DMS 273 (cell line): ENCODE data around the gene POLE4.

Experiments used
- DNase-seq: peaks from one replicate; lab custom pipeline; 2025; ENCODE audit not compliant: unreplicated experiment; lab: John Stamatoyannopoulos, UW

Gene POLE4

DNA sequence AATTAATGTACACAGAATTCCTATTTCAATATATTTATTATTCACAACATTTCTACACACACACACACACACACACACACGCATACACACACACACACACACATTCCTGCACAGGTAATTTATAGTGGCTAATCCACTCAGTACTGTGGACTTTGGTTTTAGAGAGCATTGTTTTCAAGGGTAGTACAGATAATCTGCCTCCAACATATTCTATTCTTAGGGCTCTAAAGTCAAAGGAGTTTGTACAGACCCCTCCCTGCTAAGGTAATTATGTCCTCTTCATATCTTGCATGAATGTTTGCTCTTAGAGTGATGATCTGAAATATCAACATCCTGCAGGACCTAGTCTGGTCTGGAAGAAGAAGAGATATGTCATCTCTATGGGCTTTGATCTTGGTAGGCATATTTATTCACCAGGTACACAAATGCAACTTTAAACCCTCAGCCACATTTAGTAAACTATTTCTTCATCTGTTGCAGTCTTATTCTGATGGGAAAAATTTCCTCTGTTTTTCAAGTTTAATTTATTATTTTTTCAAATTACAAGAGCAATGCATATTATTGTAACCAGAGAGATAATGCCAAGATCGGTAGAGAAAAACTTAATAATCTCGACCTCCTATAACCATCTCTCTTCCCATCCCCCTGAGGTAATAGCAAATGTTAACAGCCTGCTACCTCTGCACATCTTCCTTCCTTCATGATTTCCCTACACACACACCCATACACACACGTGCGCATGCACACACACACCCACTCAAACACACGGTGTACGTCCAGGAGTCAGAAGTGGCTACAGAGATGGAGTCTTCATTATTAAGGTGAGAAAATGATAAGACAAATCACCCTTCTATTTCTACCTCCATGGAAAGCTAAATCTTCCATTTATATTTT lies 18.3 kb upstream of the POLE4 start:
- no peak for DNase-seq

DNA sequence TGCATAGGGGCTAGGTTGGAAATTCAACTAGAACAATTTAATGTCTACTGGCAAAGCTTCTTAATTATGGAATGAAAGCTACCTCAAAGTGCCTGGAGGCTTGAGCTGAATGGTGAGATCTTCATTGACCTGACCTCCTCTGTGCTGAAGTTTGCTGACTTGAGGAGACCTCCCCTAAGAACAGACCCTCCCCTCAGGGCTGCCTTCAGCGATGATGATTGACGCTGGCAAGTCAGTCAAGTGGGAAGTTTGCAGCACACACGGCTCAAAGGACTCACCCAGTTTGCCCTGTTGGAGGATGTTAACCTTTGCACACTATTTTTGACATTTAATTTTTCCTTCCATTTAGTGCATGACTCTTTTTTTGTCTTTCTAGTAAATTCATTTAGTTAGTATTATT lies 17.2 kb upstream of the POLE4 start:
- no peak for DNase-seq

- no peak for DNase-seq
These were observed 16.2 kb upstream of the POLE4 start for GRCh38 chr2:74942263-74942662.

DNA sequence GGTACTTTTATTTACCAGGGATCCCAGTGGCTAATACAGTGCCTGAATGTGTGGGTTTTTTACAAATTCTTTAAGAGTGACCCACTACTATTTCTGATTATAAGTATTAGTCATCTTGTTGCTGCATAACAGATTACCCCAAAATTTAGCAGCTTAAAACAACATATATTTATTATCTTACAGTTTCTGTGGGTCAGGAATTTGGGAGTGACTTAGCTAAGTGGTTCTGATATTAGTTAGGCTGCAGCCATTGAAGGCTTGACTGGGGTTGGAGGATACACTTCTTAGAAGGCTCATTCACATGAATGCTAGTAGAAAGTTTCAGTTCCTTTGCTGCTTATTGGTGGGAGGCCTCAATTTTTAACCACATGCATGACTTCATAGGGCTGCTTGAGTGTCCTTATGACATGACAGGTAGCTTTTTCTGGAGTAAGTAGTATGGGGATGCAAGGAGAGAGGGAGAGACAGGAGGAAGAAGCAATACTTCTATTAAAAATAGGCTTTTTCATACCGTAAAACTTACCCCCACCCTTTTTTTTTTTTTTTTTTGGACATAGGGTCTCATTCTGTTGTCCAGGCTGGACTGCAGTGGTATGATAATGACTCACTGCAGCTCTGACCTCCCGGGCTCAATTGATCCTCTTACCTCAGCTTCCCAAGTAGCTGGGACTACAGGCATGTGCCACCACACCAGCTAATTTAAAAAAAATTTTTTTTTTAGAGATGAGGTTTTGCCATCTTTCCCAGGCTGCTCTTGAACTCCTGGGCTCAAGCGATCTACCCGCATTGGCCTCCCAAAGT lies 13.3 kb upstream of the POLE4 start:
- no peak for DNase-seq

DNA sequence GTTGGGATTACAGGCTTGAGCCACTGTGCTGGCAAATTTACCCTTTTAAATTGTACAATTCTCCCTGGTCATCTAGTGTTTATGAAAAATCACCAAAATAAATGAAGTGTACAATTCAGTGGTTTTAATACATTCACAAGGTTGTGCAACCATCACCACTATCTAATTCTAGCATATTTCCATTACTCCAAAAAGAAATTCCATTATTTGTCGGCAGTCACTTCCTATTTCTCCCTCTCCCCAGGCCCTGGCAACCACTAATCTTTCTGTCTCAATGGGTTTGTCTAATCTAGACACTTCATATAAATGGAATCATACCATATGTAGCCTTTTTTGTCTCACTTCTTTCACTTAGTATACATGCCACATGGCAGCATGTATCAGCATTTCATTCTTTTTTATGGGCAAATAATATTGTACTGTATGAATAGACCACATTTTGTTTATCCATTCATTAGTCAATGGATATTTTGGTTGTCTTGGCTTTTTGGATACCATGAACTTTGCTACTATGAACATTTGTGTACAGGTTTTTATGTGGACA lies 12.6 kb upstream of the POLE4 start:
- no peak for DNase-seq

- no peak for DNase-seq
These were observed 10.7 kb upstream of the POLE4 start for GRCh38 chr2:74947703-74948102.

DNA sequence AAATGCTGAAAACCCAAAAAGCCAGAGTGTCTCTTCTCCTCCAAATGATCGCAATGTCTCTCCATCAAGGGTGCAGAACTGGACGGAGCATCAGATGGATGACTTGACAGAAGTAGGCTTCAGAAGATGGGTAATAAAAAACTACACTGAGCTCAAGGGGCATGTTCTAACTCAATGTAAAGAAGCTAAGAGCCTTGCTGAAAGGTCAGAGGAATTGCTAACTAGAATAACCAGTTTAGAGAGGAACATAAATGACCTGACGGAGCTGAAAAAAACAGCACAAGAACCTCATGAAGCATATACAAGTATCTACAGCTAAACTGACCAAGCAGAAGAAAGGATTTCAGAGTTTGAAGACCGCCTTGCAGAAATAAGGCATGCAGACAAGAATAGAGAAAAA lies 9.7 kb upstream of the POLE4 start:
- DNase-seq = no peak

DNA sequence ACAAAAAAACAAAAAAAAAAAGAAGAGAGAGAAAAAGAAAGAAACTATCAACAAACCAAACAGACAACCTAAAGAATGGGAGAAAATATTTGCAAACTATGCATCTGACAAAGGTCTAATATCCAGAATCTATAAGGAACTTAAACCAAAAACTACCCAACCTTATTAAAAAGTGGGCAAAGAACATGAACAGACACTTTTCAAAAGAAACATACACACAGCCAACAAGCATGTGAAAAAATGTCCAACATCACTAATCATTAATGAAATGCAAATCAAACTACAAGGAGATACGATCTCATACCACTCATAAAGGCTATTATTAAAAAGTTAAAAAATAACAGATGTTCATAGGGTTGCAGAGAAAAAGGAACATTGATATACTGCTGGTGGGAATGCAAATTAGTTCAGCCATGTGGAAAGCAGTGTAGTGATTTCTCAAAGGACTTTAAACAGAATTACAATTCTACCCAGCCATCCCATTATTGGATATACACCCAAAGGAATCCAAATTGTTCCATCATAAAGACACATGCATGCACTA lies 7.2 kb upstream of the POLE4 start:
- no peak for DNase-seq

- no peak for DNase-seq
These were observed 5.9 kb upstream of the POLE4 start for GRCh38 chr2:74952575-74952974.

- no peak for DNase-seq
These were observed 4.5 kb upstream of the POLE4 start for GRCh38 chr2:74953796-74954499.

DNA sequence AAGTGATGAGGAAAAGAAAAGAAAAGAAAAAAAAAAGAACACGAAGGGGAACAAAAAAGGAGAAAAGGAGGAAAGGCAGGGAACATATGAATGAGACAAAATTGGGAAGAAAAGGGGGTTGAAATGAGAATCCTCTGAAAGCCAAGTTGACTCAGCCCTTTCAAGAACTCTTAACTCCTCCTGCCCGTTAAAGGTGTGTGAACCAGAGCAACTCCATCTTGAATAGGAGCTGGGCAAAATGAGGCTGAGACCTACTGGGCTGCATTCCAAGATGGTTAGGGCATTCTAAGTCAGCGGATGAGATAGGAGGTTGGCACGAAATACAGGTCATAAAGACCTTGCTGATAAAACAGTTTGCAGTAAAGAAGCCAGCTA lies 4.0 kb upstream of the POLE4 start:
- no peak for DNase-seq

DNA sequence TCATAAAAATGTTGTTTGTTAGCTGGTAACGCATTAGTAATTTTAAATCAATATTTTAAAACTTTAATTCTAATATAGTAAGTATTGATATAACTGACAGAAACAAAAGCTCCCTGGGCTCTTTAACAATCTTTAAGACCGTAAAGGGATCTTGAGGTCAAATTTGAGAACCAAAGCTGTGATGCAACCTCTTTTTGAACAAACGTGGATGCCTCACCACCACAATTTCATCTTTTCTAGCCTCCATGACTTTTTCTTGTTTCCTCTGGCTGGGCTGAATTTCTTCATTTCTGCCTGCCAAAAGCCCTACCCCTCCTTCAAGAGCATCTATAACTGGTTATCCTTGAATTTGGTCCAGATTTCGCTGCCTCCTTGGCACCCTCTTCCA lies 563 bp upstream of the POLE4 start:
- DNase-seq = no peak

DNA sequence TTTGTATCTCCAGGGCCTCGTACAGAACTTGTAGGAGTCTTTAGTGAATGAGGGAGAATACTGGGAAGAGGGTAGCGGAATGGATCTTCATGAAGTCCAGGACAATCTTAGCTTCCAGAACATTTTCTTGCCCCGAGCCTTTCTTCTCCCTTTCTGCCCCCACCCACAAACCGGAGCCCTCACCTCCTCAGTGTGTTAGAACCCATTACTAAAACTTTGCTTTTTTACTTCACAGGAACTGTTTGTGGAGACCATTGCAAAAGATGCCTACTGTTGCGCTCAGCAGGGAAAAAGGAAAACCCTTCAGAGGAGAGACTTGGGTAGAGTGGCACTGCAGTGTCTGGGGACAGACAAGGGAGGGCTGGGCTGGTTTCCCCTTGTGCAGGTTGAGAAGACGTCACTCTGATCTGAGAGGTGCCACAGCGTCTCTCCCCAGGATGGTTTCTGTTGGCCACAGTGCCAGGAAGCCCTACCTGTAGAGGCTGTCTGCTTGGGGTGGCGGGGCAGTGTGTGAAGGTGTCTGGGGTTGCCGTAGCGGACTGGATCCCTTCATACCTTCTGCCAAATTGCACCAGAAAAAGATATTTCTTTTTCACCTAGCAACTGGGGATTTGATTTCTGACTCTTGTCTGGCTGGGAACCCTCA lies 786 bp downstream of the POLE4 start:
- no peak for DNase-seq

GRCh38 chr2:74966887-74967286 lies 8.4 kb downstream of the POLE4 start:
- no peak for DNase-seq

- no peak for DNase-seq
These were observed 16.6 kb downstream of the POLE4 start for GRCh38 chr2:74975016-74975415.

- DNase-seq = no peak
These were observed 21.4 kb downstream of the POLE4 start for GRCh38 chr2:74979844-74980243.

GRCh38 chr2:74982577-74982976 lies 24.1 kb downstream of the POLE4 start:
- DNase-seq = peak; percentile 13

GRCh38 chr2:74983631-74984392 lies 25.4 kb downstream of the POLE4 start:
- DNase-seq = no peak

DNA sequence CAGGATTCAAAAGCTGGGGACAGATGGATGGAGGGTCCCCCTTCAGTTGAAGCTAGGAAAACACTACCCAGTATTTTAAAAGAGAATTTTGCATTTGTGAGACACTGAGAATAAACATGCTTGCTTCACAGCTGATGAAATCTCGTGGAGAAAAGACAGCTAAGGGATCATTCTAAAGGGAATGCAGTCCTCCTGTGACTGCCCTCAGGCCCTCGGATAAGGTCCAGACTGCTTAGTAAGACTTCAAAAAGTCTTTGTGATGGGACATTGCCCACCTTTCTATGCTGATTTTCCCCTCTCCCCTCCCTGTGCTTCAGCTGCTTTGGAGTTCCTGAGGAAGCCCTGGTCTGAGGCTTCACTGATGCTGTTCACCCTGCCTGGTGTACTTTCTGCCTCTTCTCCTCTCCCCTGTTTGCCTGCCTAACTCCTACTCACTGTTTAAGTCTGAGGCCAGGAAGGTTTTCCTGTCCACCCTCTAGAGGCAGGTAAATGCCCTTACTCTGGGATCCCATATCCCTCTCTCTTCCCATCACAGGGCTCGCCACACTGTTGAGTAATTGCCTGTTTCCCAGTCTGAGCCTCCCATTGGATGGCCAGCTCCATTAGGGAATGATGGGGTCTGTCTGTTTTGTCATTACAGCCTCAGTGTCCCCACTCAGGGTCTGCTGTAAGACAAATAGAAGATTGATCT lies 26.6 kb downstream of the POLE4 start:
- DNase-seq = no peak
